ENCODE measurements around the gene LGI4.

DNA sequence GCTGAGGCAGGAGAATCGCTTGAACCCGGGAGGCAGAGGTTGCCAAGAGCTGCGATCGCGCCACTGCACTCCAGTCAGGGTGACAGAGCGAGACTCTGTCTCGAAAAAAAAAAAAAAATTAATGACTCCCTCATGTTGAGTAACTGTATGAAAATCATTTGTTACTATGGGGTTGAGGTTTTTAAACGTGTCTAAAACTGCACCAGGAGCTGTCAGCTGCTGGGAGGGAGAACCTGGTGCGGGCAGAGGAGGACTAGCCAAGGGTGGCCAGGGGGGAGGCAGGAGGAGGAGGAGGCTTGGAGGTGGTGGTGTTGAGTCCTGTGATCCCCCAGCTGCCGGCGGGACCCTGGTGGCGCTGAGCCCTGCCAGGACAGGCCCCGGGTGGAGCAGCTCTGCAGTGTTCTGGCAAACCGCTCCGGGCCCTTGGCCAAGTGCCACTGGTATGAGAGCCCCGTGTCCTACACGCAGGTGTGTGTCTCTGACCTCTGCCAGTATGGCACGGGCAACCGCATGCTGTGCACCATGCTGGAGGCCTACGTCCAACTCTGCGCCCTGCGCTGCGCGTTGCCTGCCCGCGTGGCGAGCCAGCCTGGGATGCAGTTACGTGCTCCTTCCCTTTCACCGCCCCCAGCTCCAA is 36.3 kb downstream of the LGI4 start:
- TF ChIP-seq, protein P1, sequence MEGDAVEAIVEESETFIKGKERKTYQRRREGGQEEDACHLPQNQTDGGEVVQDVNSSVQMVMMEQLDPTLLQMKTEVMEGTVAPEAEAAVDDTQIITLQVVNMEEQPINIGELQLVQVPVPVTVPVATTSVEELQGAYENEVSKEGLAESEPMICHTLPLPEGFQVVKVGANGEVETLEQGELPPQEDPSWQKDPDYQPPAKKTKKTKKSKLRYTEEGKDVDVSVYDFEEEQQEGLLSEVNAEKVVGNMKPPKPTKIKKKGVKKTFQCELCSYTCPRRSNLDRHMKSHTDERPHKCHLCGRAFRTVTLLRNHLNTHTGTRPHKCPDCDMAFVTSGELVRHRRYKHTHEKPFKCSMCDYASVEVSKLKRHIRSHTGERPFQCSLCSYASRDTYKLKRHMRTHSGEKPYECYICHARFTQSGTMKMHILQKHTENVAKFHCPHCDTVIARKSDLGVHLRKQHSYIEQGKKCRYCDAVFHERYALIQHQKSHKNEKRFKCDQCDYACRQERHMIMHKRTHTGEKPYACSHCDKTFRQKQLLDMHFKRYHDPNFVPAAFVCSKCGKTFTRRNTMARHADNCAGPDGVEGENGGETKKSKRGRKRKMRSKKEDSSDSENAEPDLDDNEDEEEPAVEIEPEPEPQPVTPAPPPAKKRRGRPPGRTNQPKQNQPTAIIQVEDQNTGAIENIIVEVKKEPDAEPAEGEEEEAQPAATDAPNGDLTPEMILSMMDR (IDR thresholded peaks at IDR 0.05 in 2 of 3, conservative IDR thresholded peaks at IDR 0.05 in 1 of 3; ENCODE audit: borderline replicate concordance in 1 of 3, insufficient read depth in 1 of 3, low read depth in 2 of 3, low read length in 2 of 3) = no peak
- TF ChIP-seq REST (IDR thresholded peaks at IDR 0.05; ENCODE audit: low read depth) = no peak
- TF ChIP-seq TCF7L2 (IDR thresholded peaks at IDR 0.05; ENCODE audit: borderline replicate concordance, extremely low read depth, insufficient read depth, insufficient read length) = no peak
- TF ChIP-seq FOSL1 (IDR thresholded peaks at IDR 0.05; ENCODE audit: low read depth) = no peak
- TF ChIP-seq POLR2AphosphoS5 (IDR thresholded peaks at IDR 0.05; ENCODE audit: low read depth, low read length) = no peak
- TF ChIP-seq, protein P2, sequence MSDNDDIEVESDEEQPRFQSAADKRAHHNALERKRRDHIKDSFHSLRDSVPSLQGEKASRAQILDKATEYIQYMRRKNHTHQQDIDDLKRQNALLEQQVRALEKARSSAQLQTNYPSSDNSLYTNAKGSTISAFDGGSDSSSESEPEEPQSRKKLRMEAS (IDR thresholded peaks at IDR 0.05) = no peak
